Transverse colon (tissue), 4 donors: Measurements from ENCODE around the gene CTNNAL1.

Experiments used
- CTCF ChIP-seq, 5 experiments: fragments of 200-600 bp in 3 of 5; fragments of 450-650 bp in 2 of 5; sonication (generic) in 3 of 5; IDR thresholded peaks; 1 replicate in 2 of 5; 2 replicates in 3 of 5; pipeline ENCODE4 v1.5.1; 2016 to 2017; ENCODE audit warnings: antibody characterized with exemption in 5 of 5, inconsistent platforms in 3 of 5, mild to moderate bottlenecking in 2 of 5, moderate library complexity in 1 of 5
- POLR2A ChIP-seq: fragments of 450-650 bp; IDR thresholded peaks from one replicate; pipeline ENCODE4 v1.6.1; 2016; ENCODE audit warnings: antibody characterized with exemption, mild to moderate bottlenecking, moderate library complexity
- POLR2AphosphoS5 ChIP-seq, 3 donors: sonication (generic); formaldehyde crosslinking; IDR thresholded peaks; one replicate each; pipeline ENCODE4 v1.6.1; 2016; ENCODE audit warnings: antibody characterized with exemption in 3 of 3

- TF ChIP-seq POLR2A (no peak), CTCF (IDR thresholded peaks at IDR 0.05) (no peak), POLR2AphosphoS5 (IDR thresholded peaks at IDR 0.05) (no peak)
Observed at GRCh38 chr9:108911820-108912219, 101.5 kb downstream of the CTNNAL1 start.
